ENCODE results near the gene LRRC39.

The LRRC39 gene

DNA sequence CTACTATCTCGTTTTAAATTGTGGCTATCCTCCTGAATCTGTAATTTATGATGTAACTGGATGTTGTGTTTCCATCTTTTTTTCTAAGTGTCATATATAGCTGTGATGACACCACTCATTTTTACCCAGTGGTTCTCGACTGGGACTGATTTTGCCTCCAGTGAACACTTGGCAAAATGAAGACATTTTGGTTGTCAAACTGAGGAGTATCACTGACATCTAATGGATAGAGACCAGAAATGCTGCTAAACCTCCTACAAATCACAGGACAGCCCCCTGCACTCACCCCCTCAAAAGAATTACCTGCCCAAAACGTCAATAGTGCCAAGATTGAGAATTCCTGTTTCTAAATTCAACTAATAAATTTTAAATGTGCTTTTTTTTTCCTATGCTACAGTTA is 43.2 kb downstream of the LRRC39 start:
- no peak for DNase-seq (ENCODE audit: low read depth)
- TF ChIP-seq, protein P1, sequence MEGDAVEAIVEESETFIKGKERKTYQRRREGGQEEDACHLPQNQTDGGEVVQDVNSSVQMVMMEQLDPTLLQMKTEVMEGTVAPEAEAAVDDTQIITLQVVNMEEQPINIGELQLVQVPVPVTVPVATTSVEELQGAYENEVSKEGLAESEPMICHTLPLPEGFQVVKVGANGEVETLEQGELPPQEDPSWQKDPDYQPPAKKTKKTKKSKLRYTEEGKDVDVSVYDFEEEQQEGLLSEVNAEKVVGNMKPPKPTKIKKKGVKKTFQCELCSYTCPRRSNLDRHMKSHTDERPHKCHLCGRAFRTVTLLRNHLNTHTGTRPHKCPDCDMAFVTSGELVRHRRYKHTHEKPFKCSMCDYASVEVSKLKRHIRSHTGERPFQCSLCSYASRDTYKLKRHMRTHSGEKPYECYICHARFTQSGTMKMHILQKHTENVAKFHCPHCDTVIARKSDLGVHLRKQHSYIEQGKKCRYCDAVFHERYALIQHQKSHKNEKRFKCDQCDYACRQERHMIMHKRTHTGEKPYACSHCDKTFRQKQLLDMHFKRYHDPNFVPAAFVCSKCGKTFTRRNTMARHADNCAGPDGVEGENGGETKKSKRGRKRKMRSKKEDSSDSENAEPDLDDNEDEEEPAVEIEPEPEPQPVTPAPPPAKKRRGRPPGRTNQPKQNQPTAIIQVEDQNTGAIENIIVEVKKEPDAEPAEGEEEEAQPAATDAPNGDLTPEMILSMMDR (IDR thresholded peaks at IDR 0.05; ENCODE audit: insufficient read depth, low read depth, low read length, missing control alignments): no peak
- H3K4me3 ChIP-seq (ENCODE audit: low read length): no peak overlapping the region

DNA sequence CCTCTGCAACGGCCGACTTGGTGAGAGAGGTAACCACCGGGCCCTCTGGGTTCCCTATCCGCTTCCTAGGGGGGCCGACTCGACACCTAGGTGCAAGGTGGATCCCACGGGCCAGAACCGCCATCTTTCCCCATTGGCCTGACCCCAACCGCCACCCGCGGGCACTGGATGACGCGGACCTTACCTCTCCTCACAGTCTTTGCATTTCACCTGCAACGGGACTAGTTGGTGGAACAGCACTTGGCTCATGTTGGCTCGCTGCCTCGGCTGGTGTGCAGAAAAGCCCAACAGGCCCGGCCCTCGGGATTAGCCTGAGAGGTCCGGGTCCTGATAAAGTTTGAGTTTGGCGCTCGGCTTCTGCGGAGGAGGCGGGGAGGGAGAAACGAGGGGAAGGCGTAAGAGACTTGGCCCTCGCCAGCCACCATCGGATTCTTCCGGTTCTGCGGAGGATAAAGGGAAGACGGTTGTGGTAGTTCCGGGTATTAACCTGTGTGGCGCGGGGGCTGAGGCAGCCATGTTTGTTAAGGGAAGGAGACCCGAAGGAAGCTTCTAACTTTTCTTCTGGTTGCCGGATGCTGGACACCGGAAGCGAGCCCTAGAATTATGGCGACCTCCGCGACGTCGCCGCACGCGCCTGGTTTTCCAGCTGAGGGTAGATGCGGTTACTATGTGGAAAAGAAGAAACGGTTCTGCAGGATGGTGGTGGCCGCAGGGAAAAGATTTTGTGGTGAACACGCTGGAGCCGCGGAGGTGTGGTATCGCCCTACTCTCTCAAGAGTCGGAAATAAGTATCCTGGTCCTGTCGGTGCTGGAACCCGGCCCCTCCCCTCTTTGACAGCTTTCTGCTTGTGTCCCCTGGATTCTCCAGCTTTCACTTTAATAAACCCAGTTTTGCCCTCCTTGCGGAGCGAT is 45.2 kb downstream of the LRRC39 start, which contains the start of the genes SASS6 and TRMT13:
Gene SASS6, minus strand, starts transcription at position 365 of the 912 bp plus-strand sequence. Its CDS starts 116 bp downstream, at position 249.
Gene TRMT13, plus strand, starts transcription at position 598 of the 912 bp plus-strand sequence. Its CDS starts 6 bp downstream, at position 604.
- peak within 1 kb of the TSS; percentile 86 for H3K4me3 ChIP-seq (ENCODE audit: low read length)
- TF ChIP-seq, protein P1 (IDR thresholded peaks at IDR 0.05; ENCODE audit: insufficient read depth, low read depth, low read length, missing control alignments): no peak
- DNase-seq (ENCODE audit: low read depth): peak; percentile 99

DNA sequence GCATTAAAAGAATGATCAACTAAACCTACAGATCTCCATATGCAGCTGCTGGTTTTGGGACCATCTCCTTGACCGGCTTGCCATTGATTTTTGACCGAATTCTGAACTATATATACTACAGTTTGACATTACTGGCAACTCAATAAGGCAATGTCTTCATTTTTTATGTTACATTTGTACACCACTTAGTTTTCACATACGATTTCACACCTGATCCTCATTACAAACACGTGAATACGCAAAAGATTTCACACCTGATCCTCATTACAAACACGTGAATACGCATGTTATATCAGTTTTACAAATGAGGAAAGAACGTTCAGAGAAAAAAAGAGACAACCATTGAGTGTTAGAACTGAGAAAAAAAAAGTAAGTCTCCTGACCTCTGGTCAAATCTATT is 46.4 kb downstream of the LRRC39 start:
- DNase-seq (ENCODE audit: low read depth): no peak
- TF ChIP-seq, protein P1 (IDR thresholded peaks at IDR 0.05; ENCODE audit: insufficient read depth, low read depth, low read length, missing control alignments): no peak
- peak overlapping the region; percentile 86 for H3K4me3 ChIP-seq (ENCODE audit: low read length)

DNA sequence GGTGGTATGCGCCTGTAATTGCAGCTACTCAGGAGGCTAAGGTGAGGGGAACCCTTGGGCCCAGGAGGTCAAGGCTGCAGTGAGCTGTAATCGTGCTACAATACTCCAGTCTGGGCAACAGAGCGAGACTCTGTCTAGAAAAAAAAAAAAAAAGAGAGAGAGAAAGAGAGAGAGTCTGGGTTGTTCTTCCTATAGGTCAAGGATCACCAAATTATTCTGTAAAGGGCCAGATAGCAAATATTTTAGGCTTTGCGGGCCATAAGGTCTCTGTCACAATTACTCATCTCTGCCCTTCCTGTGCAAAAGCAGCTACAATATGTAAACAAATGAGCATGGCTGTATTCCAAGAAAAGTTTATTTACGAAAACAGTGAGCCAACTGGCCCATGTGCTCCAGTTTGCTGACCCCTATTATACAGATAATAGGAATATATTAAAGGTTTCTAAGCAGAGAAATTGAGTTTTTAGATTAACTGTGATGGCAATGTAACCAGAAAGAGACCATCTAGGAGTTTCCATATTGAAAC is 47.4 kb downstream of the LRRC39 start:
- TF ChIP-seq, protein P1 (IDR thresholded peaks at IDR 0.05; ENCODE audit: insufficient read depth, low read depth, low read length, missing control alignments): no peak
- peak; percentile 49 for DNase-seq (ENCODE audit: low read depth)
- H3K4me3 ChIP-seq (ENCODE audit: low read length): no peak overlapping the region

DNA sequence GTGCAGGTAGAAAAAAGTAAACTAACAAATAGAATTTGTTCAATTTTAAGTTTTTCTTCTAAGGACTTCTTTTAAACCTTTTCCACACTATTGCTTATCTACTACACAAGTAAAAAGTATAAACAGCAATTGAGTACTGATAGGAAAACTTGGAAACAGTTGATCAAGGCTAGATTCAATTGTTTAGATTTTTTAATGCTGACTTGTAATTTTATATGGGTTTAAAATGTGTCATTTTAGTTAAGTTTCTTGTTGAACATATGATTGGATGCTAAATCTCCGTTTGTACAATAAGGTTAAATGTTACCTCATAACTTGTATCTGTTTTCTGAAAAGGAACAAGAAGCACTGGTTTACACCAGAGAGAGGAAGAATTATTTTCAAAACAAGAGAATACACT is 50.8 kb downstream of the LRRC39 start:
- DNase-seq (ENCODE audit: low read depth): no peak
- TF ChIP-seq, protein P1 (IDR thresholded peaks at IDR 0.05; ENCODE audit: insufficient read depth, low read depth, low read length, missing control alignments): no peak
- no peak overlapping the region for H3K4me3 ChIP-seq (ENCODE audit: low read length)

DNA sequence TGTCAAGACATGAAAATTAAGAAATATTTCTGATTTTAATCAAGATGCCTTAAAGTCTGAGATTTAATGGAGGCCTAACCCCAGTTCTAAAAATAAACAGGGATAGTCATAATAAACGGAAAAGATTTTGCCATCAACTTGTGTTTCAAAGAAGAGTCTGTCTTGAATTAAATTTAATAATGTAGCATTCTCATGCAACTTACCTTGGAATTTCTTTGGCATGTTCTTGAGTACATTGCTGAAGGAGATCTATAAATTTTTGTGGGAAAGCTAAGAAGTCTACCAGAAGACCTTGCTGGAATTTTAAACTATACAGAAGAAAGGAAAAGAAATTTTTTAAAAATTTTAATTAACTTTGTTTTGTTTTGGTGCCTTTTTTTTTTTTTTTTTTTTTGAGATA is 55.9 kb downstream of the LRRC39 start:
- TF ChIP-seq, protein P1 (IDR thresholded peaks at IDR 0.05; ENCODE audit: insufficient read depth, low read depth, low read length, missing control alignments): no peak
- DNase-seq (ENCODE audit: low read depth): no peak
- H3K4me3 ChIP-seq (ENCODE audit: low read length): no peak overlapping the region

All from epithelial cell of esophagus (primary cell).